ENCODE measurements around the gene BARX2. TPM values are rescaled to one million over a fixed set of nuclear protein-coding genes. Genes with fewer than 3 reads are reported as not detected.

BARX2 gene
- total RNA-seq, 2 donors from 2014 or later: not detected

GRCh38 chr11:129402206-129403171 lies 26.8 kb downstream of the BARX2 start:
- no peaks in the 10 kb centered on the region for H3K36me3 Mint-ChIP-seq (ENCODE audit: low read depth)
- no peak for ATAC-seq (replicated peaks)
- no peaks in the 10 kb centered on the region for H3K4me1 Mint-ChIP-seq
- H3K27ac Mint-ChIP-seq: no peak overlapping the region
- H3K4me3 Mint-ChIP-seq: no peak overlapping the region
- no peaks in the 10 kb centered on the region for H3K9me3 Mint-ChIP-seq
- H3K27me3 Mint-ChIP-seq: peaks cover 13% of the 10 kb centered on the region

GRCh38 chr11:129404731-129405130 lies 29.1 kb downstream of the BARX2 start:
- Mint-ChIP-seq H3K36me3 (ENCODE audit: low read depth) (no peaks in the 10 kb centered on the region), H3K27ac (no peak overlapping the region), H3K27me3 (peaks cover 10% of the 10 kb centered on the region), H3K4me3 (no peak overlapping the region), H3K4me1 (no peaks in the 10 kb centered on the region), H3K9me3 (no peaks in the 10 kb centered on the region)
- ATAC-seq (replicated peaks): no peak

GRCh38 chr11:129408865-129409444 lies 33.3 kb downstream of the BARX2 start:
- no peaks in the 10 kb centered on the region for H3K4me1 Mint-ChIP-seq
- no peaks in the 10 kb centered on the region for H3K9me3 Mint-ChIP-seq
- no peak overlapping the region for H3K27ac Mint-ChIP-seq
- no peak overlapping the region for H3K4me3 Mint-ChIP-seq
- no peaks in the 10 kb centered on the region for H3K36me3 Mint-ChIP-seq (ENCODE audit: low read depth)
- ATAC-seq (replicated peaks): no peak
- peaks cover 7% of the 10 kb centered on the region for H3K27me3 Mint-ChIP-seq

GRCh38 chr11:129410395-129410960 lies 34.8 kb downstream of the BARX2 start:
- no peaks in the 10 kb centered on the region for H3K36me3 Mint-ChIP-seq (ENCODE audit: low read depth)
- no peaks in the 10 kb centered on the region for H3K4me1 Mint-ChIP-seq
- no peaks in the 10 kb centered on the region for H3K9me3 Mint-ChIP-seq
- H3K27me3 Mint-ChIP-seq: peaks cover 7% of the 10 kb centered on the region
- no peak for ATAC-seq (replicated peaks)
- no peak overlapping the region for H3K27ac Mint-ChIP-seq
- no peak overlapping the region for H3K4me3 Mint-ChIP-seq

- ATAC-seq (replicated peaks): no peak
- H3K36me3 Mint-ChIP-seq (ENCODE audit: low read depth): no peaks in the 10 kb centered on the region
- no peak overlapping the region for H3K27ac Mint-ChIP-seq
- H3K9me3 Mint-ChIP-seq: no peaks in the 10 kb centered on the region
- no peaks in the 10 kb centered on the region for H3K4me1 Mint-ChIP-seq
- H3K27me3 Mint-ChIP-seq: no peaks in the 10 kb centered on the region
- H3K4me3 Mint-ChIP-seq: no peak overlapping the region
Measured at GRCh38 chr11:129412494-129412893, 36.8 kb downstream of the BARX2 start.

- no peaks in the 10 kb centered on the region for H3K36me3 Mint-ChIP-seq (ENCODE audit: low read depth)
- no peaks in the 10 kb centered on the region for H3K4me1 Mint-ChIP-seq
- no peak for ATAC-seq (replicated peaks)
- H3K4me3 Mint-ChIP-seq: no peak overlapping the region
- no peak overlapping the region for H3K27ac Mint-ChIP-seq
- no peaks in the 10 kb centered on the region for H3K9me3 Mint-ChIP-seq
- no peaks in the 10 kb centered on the region for H3K27me3 Mint-ChIP-seq
Measured at GRCh38 chr11:129414144-129414872, 38.7 kb downstream of the BARX2 start.

- no peaks in the 10 kb centered on the region for H3K9me3 Mint-ChIP-seq
- no peaks in the 10 kb centered on the region for H3K36me3 Mint-ChIP-seq (ENCODE audit: low read depth)
- H3K27ac Mint-ChIP-seq: no peak overlapping the region
- ATAC-seq (replicated peaks): no peak
- no peaks in the 10 kb centered on the region for H3K4me1 Mint-ChIP-seq
- H3K4me3 Mint-ChIP-seq: no peak overlapping the region
- no peaks in the 10 kb centered on the region for H3K27me3 Mint-ChIP-seq
Measured at GRCh38 chr11:129416080-129416820, 40.6 kb downstream of the BARX2 start.

GRCh38 chr11:129417458-129417857 lies 41.8 kb downstream of the BARX2 start:
- no peaks in the 10 kb centered on the region for H3K9me3 Mint-ChIP-seq
- H3K4me3 Mint-ChIP-seq: no peak overlapping the region
- no peaks in the 10 kb centered on the region for H3K27me3 Mint-ChIP-seq
- no peak for ATAC-seq (replicated peaks)
- H3K27ac Mint-ChIP-seq: no peak overlapping the region
- no peaks in the 10 kb centered on the region for H3K4me1 Mint-ChIP-seq
- H3K36me3 Mint-ChIP-seq (ENCODE audit: low read depth): no peaks in the 10 kb centered on the region

GRCh38 chr11:129418039-129418438 lies 42.4 kb downstream of the BARX2 start:
- H3K4me1 Mint-ChIP-seq: no peaks in the 10 kb centered on the region
- H3K27me3 Mint-ChIP-seq: no peaks in the 10 kb centered on the region
- no peak overlapping the region for H3K27ac Mint-ChIP-seq
- ATAC-seq (replicated peaks): peak; percentile 55
- no peak overlapping the region for H3K4me3 Mint-ChIP-seq
- no peaks in the 10 kb centered on the region for H3K36me3 Mint-ChIP-seq (ENCODE audit: low read depth)
- no peaks in the 10 kb centered on the region for H3K9me3 Mint-ChIP-seq

- Mint-ChIP-seq H3K27me3 (peaks cover 2% of the 10 kb centered on the region), H3K4me1 (no peaks in the 10 kb centered on the region), H3K36me3 (ENCODE audit: low read depth) (no peaks in the 10 kb centered on the region), H3K27ac (no peak overlapping the region), H3K9me3 (no peaks in the 10 kb centered on the region), H3K4me3 (no peak overlapping the region)
- no peak for ATAC-seq (replicated peaks)
Measured at GRCh38 chr11:129419386-129419785, 43.7 kb downstream of the BARX2 start.

- no peak overlapping the region for H3K27ac Mint-ChIP-seq
- no peaks in the 10 kb centered on the region for H3K9me3 Mint-ChIP-seq
- no peak for ATAC-seq (replicated peaks)
- H3K4me3 Mint-ChIP-seq: no peak overlapping the region
- H3K36me3 Mint-ChIP-seq (ENCODE audit: low read depth): no peaks in the 10 kb centered on the region
- H3K4me1 Mint-ChIP-seq: no peaks in the 10 kb centered on the region
- peaks cover 9% of the 10 kb centered on the region for H3K27me3 Mint-ChIP-seq
Measured at GRCh38 chr11:129423426-129423825, 47.8 kb downstream of the BARX2 start.

GRCh38 chr11:129425214-129425613 lies 49.6 kb downstream of the BARX2 start:
- no peaks in the 10 kb centered on the region for H3K4me1 Mint-ChIP-seq
- peaks cover 11% of the 10 kb centered on the region for H3K27me3 Mint-ChIP-seq
- H3K4me3 Mint-ChIP-seq: no peak overlapping the region
- H3K9me3 Mint-ChIP-seq: no peaks in the 10 kb centered on the region
- H3K36me3 Mint-ChIP-seq (ENCODE audit: low read depth): no peaks in the 10 kb centered on the region
- H3K27ac Mint-ChIP-seq: no peak overlapping the region
- ATAC-seq (replicated peaks): no peak

GRCh38 chr11:129426038-129426437 lies 50.4 kb downstream of the BARX2 start:
- Mint-ChIP-seq H3K4me3 (no peak overlapping the region), H3K27me3 (peaks cover 11% of the 10 kb centered on the region), H3K36me3 (ENCODE audit: low read depth) (no peaks in the 10 kb centered on the region), H3K4me1 (no peaks in the 10 kb centered on the region), H3K9me3 (no peaks in the 10 kb centered on the region), H3K27ac (no peak overlapping the region)
- no peak for ATAC-seq (replicated peaks)

GRCh38 chr11:129426776-129427175 lies 51.1 kb downstream of the BARX2 start:
- ATAC-seq (replicated peaks): no peak
- peaks cover 3% of the 10 kb centered on the region for H3K9me3 Mint-ChIP-seq

More at GRCh38 chr11:129426776-129427175, 51.1 kb downstream of the BARX2 start:
- Mint-ChIP-seq H3K4me1 (no peaks in the 10 kb centered on the region), H3K36me3 (ENCODE audit: low read depth) (no peaks in the 10 kb centered on the region), H3K27me3 (peaks cover 11% of the 10 kb centered on the region), H3K27ac (no peak overlapping the region), H3K4me3 (no peak overlapping the region)
